Measurements from ENCODE around the gene TSC2.
A peak's percentile ranks its signal among the peaks of the same experiment; 100 is the strongest.

Gene TSC2

DNA sequence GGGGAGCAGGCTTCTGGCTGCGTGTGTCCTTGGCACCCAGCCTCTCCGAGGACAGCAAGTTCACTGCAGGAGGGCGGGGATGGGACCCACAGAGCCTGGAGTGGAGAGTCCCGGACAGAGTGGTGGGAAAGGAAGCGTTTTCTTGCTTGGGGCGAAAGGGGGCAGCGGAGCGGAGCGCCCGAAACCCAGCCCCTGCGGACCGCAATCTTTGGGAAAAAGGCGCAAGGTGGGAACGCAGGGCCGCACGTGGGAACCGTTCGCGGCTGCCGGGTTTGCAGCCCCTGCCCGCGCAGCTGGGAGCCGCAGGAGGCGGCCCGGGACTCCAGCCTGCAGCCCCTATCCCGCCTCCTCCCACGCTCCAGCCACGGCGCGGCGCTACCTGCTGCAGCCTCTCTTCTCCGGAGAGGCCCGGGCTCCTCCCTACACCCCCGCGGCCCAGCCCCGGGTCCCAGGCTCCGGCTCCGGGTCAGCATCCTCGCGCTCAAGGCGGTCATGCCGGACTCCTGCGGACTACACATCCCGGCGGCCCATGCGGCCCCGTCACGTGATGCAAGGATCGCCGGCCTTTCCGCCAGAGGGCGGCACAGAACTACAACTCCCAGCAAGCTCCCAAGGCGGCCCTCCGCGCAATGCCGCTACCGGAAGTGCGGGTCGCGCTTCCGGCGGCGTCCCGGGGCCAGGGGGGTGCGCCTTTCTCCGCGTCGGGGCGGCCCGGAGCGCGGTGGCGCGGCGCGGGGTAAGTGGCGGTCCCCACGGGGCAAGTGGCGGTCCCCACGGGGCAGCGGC lies at the start of gene TSC2, which contains the start of gene NTHL1:
Gene TSC2, plus strand, starts transcription at position 656 of the 786 bp plus-strand sequence. CDS start 631 bp downstream, outside the sequence.
Gene NTHL1, minus strand, starts transcription at position 505 of the 786 bp plus-strand sequence. Its CDS starts 11 bp downstream, at position 494.
- Histone ChIP-seq H3K4me1 (ENCODE audit: control insufficient read depth in 1 of 2, insufficient read depth in 2 of 2, low read length in 2 of 2) (peaks cover 7 to 38% of the 10 kb centered on the region in 2 donors), H3K4me3 (ENCODE audit: low read depth in 1 of 2, low read length in 2 of 2) (peak within 1 kb of the TSS; percentile 90 to 98), H3K27me3 (ENCODE audit: low read depth, low read length) (no peaks in the 10 kb centered on the region), H3K9me3 (ENCODE audit: control insufficient read depth in 1 of 2, low read length in 2 of 2) (no peaks in the 10 kb centered on the region), H3K36me3 (ENCODE audit: control insufficient read depth in 1 of 2, insufficient read depth in 2 of 2, low read length in 2 of 2) (peaks cover 3 to 8% of the 10 kb centered on the region in 2 donors), H3K27ac (ENCODE audit: low read length) (peak within 1 kb of the TSS; percentile 21)

GRCh38 chr16:1998360-1998835 lies 49.4 kb upstream of the TSC2 start:
- Histone ChIP-seq H3K36me3 (ENCODE audit: control insufficient read depth in 1 of 2, insufficient read depth in 2 of 2, low read length in 2 of 2) (peaks cover 23 to 62% of the 10 kb centered on the region in 2 donors), H3K4me3 (ENCODE audit: low read depth in 1 of 2, low read length in 2 of 2) (no peak overlapping the region), H3K9me3 (ENCODE audit: control insufficient read depth in 1 of 2, low read length in 2 of 2) (no peaks in the 10 kb centered on the region), H3K4me1 (ENCODE audit: control insufficient read depth in 1 of 2, insufficient read depth in 2 of 2, low read length in 2 of 2) (peaks cover 0 to 12% of the 10 kb centered on the region in 2 donors), H3K27me3 (ENCODE audit: low read depth, low read length) (no peaks in the 10 kb centered on the region), H3K27ac (ENCODE audit: low read length) (no peak overlapping the region)

- no peaks in the 10 kb centered on the region for H3K9me3 ChIP-seq (ENCODE audit: control insufficient read depth in 1 of 2, low read length in 2 of 2)
- peaks cover 3 to 20% of the 10 kb centered on the region in 2 donors for H3K4me1 ChIP-seq (ENCODE audit: control insufficient read depth in 1 of 2, insufficient read depth in 2 of 2, low read length in 2 of 2)
- H3K4me3 ChIP-seq (ENCODE audit: low read depth in 1 of 2, low read length in 2 of 2): no peak overlapping the region
- peaks cover 23 to 63% of the 10 kb centered on the region in 2 donors for H3K36me3 ChIP-seq (ENCODE audit: control insufficient read depth in 1 of 2, insufficient read depth in 2 of 2, low read length in 2 of 2)
- no peaks in the 10 kb centered on the region for H3K27me3 ChIP-seq (ENCODE audit: low read depth, low read length)
- no peak overlapping the region for H3K27ac ChIP-seq (ENCODE audit: low read length)
Observed at GRCh38 chr16:1998852-1999801, 48.7 kb upstream of the TSC2 start.

DNA sequence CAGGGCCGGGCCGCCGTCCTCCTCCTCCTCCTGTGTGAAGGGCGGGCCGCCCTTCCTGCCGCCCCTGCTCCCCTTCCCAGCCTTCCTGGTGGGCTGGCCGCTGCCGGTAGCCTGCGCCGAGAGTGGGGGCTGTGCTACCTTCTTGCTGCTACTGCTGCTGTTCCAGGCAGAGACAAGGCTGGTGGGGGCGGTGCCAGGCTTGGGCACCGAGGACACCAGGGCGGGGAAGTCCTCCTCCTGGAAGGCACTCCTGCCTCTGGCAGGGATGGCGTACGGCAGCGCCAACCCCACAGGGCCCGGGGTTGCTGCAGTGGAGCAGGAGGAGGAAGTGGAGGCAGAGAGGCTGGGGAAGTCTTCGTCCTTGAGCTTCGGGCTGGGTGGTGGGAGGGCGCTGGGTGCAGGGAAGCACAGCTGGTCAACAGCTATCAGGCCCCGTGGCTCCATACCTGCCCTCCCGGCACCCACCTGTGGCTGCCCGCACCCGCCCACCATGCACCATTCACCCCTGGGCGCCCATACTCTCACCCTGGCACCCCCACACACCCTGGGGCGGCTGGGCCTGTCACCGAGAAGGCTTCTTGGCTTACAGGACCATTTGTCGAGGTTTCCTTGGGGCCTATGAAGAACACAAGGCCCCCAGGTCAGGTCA lies 47.8 kb upstream of the TSC2 start:
- Histone ChIP-seq H3K4me3 (ENCODE audit: low read depth in 1 of 2, low read length in 2 of 2) (no peak overlapping the region), H3K36me3 (ENCODE audit: control insufficient read depth in 1 of 2, insufficient read depth in 2 of 2, low read length in 2 of 2) (peaks cover 23 to 63% of the 10 kb centered on the region in 2 donors), H3K27ac (ENCODE audit: low read length) (no peak overlapping the region)

DNA sequence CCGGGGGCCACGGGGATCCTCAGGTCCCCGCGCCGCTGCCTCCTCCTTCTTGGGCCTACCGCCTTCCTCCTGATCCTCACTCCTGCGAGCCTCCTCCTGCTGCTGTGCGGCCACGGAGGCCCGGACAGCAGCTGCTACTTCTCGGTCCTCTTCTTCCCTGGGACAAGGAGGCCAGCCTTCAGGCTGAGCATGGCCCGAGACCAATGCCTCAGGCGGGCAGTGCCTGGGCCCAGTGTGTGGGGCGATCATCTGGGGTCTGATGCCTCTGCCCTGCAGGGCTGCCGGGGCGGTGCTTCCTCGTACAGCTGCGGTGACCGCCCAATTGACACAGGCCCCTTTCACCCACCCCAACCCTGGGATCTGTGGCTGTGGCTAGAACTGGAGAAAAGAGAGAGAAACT lies 46.8 kb upstream of the TSC2 start:
- Histone ChIP-seq H3K4me1 (ENCODE audit: control insufficient read depth in 1 of 2, insufficient read depth in 2 of 2, low read length in 2 of 2) (peaks cover 6 to 39% of the 10 kb centered on the region in 2 donors), H3K4me3 (ENCODE audit: low read depth in 1 of 2, low read length in 2 of 2) (no peak overlapping the region), H3K36me3 (ENCODE audit: control insufficient read depth in 1 of 2, insufficient read depth in 2 of 2, low read length in 2 of 2) (peaks cover 23 to 63% of the 10 kb centered on the region in 2 donors), H3K9me3 (ENCODE audit: control insufficient read depth in 1 of 2, low read length in 2 of 2) (no peaks in the 10 kb centered on the region), H3K27ac (ENCODE audit: low read length) (no peak overlapping the region), H3K27me3 (ENCODE audit: low read depth, low read length) (no peaks in the 10 kb centered on the region)

More for the DNA sequence above, 47.8 kb upstream of the TSC2 start:
- Histone ChIP-seq H3K9me3 (ENCODE audit: control insufficient read depth in 1 of 2, low read length in 2 of 2) (no peaks in the 10 kb centered on the region), H3K4me1 (ENCODE audit: control insufficient read depth in 1 of 2, insufficient read depth in 2 of 2, low read length in 2 of 2) (peaks cover 6 to 28% of the 10 kb centered on the region in 2 donors), H3K27me3 (ENCODE audit: low read depth, low read length) (no peaks in the 10 kb centered on the region)

DNA sequence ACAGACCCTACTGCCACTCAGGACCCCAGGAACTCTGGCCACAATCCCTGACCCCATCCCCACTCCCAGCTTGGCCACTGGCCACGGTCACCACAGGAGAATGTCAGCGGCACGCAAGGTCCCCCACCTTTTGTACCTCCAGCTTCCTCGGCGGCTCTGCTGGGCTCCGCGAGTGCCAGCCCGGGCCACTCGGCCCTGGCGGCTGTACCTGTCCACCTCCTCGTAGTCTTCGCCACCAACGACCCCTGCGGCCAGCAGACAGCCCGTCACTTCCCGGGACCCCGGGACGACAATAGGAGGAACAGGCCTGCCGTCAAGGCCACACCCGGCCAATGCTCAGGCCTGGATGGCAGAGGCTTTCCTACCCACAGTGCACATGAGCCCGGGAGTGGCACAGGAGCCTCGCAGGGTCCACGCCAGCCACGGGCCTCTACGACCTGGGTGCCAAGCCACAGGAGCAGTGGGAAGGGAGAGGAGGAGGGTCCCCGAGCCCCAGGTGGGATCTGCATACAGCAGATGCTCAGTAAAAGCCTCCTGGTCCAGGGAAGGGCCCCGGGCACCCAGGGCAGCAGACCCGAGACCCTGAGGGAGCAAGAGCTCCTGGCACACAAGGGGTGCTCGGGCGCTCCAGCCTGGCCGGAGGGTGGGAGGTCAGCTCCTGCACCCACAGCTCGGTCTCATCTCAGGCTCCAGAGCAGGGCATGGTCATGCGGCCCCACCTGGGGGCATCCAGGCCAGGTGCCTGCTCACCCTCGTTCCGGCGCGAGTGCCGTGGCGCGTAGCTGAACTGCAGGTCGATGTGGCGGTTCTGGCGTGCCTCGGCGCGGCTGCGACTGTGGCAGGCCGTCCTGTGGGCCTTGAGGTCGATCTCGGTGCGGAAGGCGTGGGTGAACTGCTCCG lies 46.1 kb upstream of the TSC2 start:
- no peak overlapping the region for H3K4me3 ChIP-seq (ENCODE audit: low read depth in 1 of 2, low read length in 2 of 2)
- no peaks in the 10 kb centered on the region for H3K9me3 ChIP-seq (ENCODE audit: control insufficient read depth in 1 of 2, low read length in 2 of 2)
- peaks cover 6 to 45% of the 10 kb centered on the region in 2 donors for H3K4me1 ChIP-seq (ENCODE audit: control insufficient read depth in 1 of 2, insufficient read depth in 2 of 2, low read length in 2 of 2)
- H3K27me3 ChIP-seq (ENCODE audit: low read depth, low read length): no peaks in the 10 kb centered on the region
- H3K27ac ChIP-seq (ENCODE audit: low read length): no peak overlapping the region
- peaks cover 23 to 61% of the 10 kb centered on the region in 2 donors for H3K36me3 ChIP-seq (ENCODE audit: control insufficient read depth in 1 of 2, insufficient read depth in 2 of 2, low read length in 2 of 2)

DNA sequence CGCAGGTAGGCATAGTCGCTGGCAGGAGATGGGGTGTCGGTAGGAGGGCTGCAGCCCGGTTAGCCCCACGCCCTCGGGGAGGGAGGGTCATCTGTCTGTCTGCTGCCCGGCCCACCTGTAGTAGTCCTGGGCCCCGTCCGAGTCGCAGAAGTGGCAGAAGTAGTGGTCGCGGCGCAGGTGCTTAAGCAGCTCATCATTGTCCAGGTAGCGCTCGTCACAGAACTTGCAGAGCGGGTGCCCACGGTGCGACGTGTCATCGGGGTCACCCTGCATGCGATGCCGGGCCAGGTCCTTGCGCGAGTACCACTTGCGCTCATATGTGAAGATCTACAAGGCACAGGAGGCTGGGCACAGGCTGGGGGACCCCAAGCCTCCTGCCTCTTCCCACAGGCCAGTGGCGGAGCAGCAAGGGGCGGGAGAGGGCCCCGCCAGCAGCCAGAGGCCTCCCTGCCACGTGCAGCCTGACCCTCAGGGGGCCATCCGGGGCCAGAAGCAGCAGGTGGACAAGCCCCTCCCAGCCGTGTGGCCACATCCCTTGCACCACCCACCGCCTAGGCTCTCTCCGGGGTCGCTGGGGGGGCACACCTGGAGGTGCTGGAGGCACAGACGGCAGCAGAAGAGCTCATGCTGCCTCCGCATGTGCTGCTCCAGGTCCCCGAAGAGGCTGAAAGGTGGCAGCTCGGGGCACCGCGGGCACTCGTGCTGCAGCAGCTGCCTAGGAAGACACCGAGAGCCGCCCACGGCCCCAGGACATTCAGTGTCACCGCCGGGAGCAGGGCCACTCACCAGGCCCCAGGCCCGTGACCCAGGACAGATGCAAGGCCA lies 45.2 kb upstream of the TSC2 start:
- Histone ChIP-seq H3K36me3 (ENCODE audit: control insufficient read depth in 1 of 2, insufficient read depth in 2 of 2, low read length in 2 of 2) (peaks cover 23 to 54% of the 10 kb centered on the region in 2 donors), H3K27me3 (ENCODE audit: low read depth, low read length) (no peaks in the 10 kb centered on the region), H3K4me1 (ENCODE audit: control insufficient read depth in 1 of 2, insufficient read depth in 2 of 2, low read length in 2 of 2) (peaks cover 10 to 49% of the 10 kb centered on the region in 2 donors), H3K9me3 (ENCODE audit: control insufficient read depth in 1 of 2, low read length in 2 of 2) (no peaks in the 10 kb centered on the region), H3K27ac (ENCODE audit: low read length) (no peak overlapping the region), H3K4me3 (ENCODE audit: low read depth in 1 of 2, low read length in 2 of 2) (no peak overlapping the region)

GRCh38 chr16:2003231-2003826 lies 44.5 kb upstream of the TSC2 start:
- no peak overlapping the region for H3K4me3 ChIP-seq (ENCODE audit: low read depth in 1 of 2, low read length in 2 of 2)
- H3K36me3 ChIP-seq (ENCODE audit: control insufficient read depth in 1 of 2, insufficient read depth in 2 of 2, low read length in 2 of 2): peaks cover 23 to 49% of the 10 kb centered on the region in 2 donors
- H3K27me3 ChIP-seq (ENCODE audit: low read depth, low read length): no peaks in the 10 kb centered on the region
- no peak overlapping the region for H3K27ac ChIP-seq (ENCODE audit: low read length)
- H3K9me3 ChIP-seq (ENCODE audit: control insufficient read depth in 1 of 2, low read length in 2 of 2): no peaks in the 10 kb centered on the region
- H3K4me1 ChIP-seq (ENCODE audit: control insufficient read depth in 1 of 2, insufficient read depth in 2 of 2, low read length in 2 of 2): peaks cover 17 to 52% of the 10 kb centered on the region in 2 donors

DNA sequence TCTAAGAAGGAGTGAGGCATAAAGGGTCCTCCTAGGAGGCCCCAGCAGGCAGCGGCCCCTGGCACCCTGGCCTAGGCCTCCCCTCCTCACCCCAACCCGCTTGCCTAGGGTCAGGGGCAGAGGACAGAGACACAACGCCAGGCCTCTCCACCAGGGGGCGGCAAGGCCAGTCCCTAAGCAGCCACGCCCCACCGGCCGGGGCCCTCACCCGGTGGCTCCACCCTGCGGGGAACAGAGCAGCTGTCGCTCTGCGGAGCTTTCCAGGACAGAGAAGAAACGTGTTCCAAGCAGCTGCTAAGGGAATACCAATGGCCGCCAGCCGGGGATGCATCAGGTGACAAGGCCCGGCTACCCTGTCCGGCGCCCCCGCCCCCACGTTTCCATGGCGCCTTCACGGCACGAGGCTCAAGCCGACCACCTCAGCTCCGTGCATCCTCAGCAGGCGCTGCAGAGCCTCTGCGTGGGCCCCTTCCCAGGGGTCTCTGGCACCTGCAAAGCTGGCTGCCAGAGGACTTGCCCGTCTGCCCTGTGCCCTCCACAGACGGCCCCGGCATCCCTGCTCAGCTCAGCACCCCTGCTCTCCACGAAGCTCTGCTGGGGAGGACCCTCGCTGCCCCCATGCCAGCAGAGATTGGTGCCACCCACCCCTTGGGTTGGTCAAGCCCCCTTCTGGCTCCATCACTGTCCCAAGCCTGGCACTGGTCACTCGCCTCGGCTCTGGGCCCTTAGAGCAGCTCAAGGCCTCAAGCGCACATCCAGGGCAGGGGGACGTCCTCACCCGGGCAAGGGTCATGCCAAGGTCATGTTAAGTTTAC lies 43.8 kb upstream of the TSC2 start:
- peaks cover 21 to 59% of the 10 kb centered on the region in 2 donors for H3K4me1 ChIP-seq (ENCODE audit: control insufficient read depth in 1 of 2, insufficient read depth in 2 of 2, low read length in 2 of 2)
- H3K27me3 ChIP-seq (ENCODE audit: low read depth, low read length): no peaks in the 10 kb centered on the region
- H3K36me3 ChIP-seq (ENCODE audit: control insufficient read depth in 1 of 2, insufficient read depth in 2 of 2, low read length in 2 of 2): peaks cover 23 to 44% of the 10 kb centered on the region in 2 donors
- no peak overlapping the region for H3K27ac ChIP-seq (ENCODE audit: low read length)
- peak overlapping the region in 1 of 2 donors; percentile 7 for H3K4me3 ChIP-seq (ENCODE audit: low read depth in 1 of 2, low read length in 2 of 2)
- no peaks in the 10 kb centered on the region for H3K9me3 ChIP-seq (ENCODE audit: control insufficient read depth in 1 of 2, low read length in 2 of 2)
